Breast epithelium (tissue), 4 donors: ENCODE results near the gene METTL4. TPM values are rescaled to one million over a fixed set of nuclear protein-coding genes. Genes with fewer than 3 reads are reported as not detected.

Source experiments
- DNase-seq, 2 donors: peaks; one replicate each; pipeline ENCODE4 v3.0.0-alpha.2; 2019; ENCODE audit warnings: low spot score in 2 of 2
- H3K27ac ChIP-seq, 2 donors: fragments of 200-600 bp; sonication (generic) in 1 of 2; one replicate each; pipeline ENCODE4 v1.5.1; 2016 to 2019; ENCODE audit warnings: mild to moderate bottlenecking in 1 of 2
- H3K27me3 ChIP-seq, 2 donors: fragments of 200-600 bp; sonication (generic) in 1 of 2; one replicate each; pipeline versions ENCODE4 v1.5.1 to v1.6.0; 2017 to 2019; ENCODE audit warnings: control low read depth in 1 of 2, mild to moderate bottlenecking in 1 of 2
- H3K36me3 ChIP-seq: fragments of 200-600 bp; one replicate; pipeline ENCODE4 v1.5.1; 2019
- H3K4me1 ChIP-seq, 2 donors: fragments of 200-600 bp; sonication (generic); one replicate each; pipeline ENCODE4 v1.5.1; 2016 to 2019; ENCODE audit warnings: control low read depth in 1 of 2
- H3K4me3 ChIP-seq, 3 donors: fragments of 200-600 bp; sonication (generic); 1 replicate in 2 of 3; 2 replicates in 1 of 3; pipeline ENCODE4 v1.5.1; 2016 to 2019; ENCODE audit warnings: mild to moderate bottlenecking in 3 of 3, moderate library complexity in 2 of 3
- H3K9me3 ChIP-seq, 2 donors: fragments of 200-600 bp; sonication (generic) in 1 of 2; one replicate each; pipeline ENCODE4 v1.5.1; 2016 to 2019; ENCODE audit warnings: control low read depth in 1 of 2
- POLR2A ChIP-seq: fragments of 450-650 bp; IDR thresholded peaks from one replicate; pipeline ENCODE4 v1.6.1; 2016; ENCODE audit warnings: antibody characterized with exemption, mild to moderate bottlenecking, moderate library complexity
- POLR2AphosphoS5 ChIP-seq, 3 donors: sonication (generic); formaldehyde crosslinking; IDR thresholded peaks; one replicate each; pipeline ENCODE4 v1.6.1; 2017; ENCODE audit warnings: antibody characterized with exemption in 3 of 3
- intact Hi-C: fragments of 100-400 bp; cut with DNase I; formaldehyde crosslinking; loops from one replicate; pipeline ENCODE4 v1.15.1; 2023; ENCODE audit warnings: low total_unique reads
- total RNA-seq, 3 donors: library from RNA; depleted of rRNA; stranded (reverse); fragments of >200 nt; gene quantifications; one replicate each; pipeline ENCODE4 v1.1.0, GENCODE V29; 2016
- TF ChIP-seq, protein P1 (sequence below), 3 donors: fragments of 450-650 bp; IDR thresholded peaks; one replicate each; pipeline ENCODE4 v1.5.1; 2016 to 2017; ENCODE audit warnings: antibody characterized with exemption in 3 of 3, mild to moderate bottlenecking in 3 of 3, moderate library complexity in 3 of 3

The METTL4 gene
- total RNA-seq, 3 donors from 2014 or later = 4.0 to 11.3 (median 7.2) TPM

DNA sequence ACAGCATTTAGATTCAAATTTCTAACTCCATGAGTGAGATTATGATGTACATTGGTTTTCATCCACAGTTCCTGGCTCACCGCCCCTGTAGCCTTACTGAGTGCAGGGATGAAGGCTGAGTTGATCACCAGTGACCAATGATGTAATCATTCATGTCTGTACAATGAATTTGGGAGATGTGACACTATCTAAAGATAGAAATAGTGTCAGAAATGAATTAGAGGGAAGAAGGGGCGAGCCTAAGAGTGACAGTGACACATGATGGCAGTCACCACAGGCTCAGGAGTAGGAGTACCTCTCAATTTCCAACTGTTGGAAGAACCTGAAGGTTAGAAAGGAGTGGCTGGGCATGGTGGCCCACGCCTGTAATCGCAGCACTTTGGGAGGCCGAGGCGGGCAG lies 3.2 kb downstream of the METTL4 start:
- intact Hi-C loops = no loop called here
- TF ChIP-seq, protein P1, sequence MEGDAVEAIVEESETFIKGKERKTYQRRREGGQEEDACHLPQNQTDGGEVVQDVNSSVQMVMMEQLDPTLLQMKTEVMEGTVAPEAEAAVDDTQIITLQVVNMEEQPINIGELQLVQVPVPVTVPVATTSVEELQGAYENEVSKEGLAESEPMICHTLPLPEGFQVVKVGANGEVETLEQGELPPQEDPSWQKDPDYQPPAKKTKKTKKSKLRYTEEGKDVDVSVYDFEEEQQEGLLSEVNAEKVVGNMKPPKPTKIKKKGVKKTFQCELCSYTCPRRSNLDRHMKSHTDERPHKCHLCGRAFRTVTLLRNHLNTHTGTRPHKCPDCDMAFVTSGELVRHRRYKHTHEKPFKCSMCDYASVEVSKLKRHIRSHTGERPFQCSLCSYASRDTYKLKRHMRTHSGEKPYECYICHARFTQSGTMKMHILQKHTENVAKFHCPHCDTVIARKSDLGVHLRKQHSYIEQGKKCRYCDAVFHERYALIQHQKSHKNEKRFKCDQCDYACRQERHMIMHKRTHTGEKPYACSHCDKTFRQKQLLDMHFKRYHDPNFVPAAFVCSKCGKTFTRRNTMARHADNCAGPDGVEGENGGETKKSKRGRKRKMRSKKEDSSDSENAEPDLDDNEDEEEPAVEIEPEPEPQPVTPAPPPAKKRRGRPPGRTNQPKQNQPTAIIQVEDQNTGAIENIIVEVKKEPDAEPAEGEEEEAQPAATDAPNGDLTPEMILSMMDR (IDR thresholded peaks at IDR 0.05) = no peak
- H3K9me3 ChIP-seq = no peaks in the 10 kb centered on the region
- no peaks in the 10 kb centered on the region for H3K27me3 ChIP-seq
- no peak for DNase-seq
- H3K4me3 ChIP-seq = no peak overlapping the region
- H3K27ac ChIP-seq = no peak overlapping the region
- peaks cover 4% of the 10 kb centered on the region for H3K36me3 ChIP-seq
- H3K4me1 ChIP-seq = peaks cover 0 to 15% of the 10 kb centered on the region in 2 donors

DNA sequence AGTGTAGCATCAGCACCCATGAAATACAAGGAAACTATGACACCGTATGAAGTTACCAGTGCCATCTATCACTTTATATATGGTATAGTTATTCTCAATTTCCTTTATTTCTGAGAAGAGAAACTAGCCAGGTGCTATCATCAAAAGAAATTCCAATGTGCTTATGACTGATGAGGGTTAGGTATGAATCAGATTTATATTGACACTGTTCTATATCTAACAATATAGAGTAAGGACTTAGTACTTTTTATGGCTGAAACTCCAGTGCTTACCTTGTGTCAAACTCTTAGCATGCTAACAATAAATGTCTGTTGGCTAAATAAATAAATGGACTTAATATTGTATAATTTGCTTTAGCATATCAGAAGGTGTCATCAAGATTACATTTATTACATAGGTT lies 6.9 kb downstream of the METTL4 start:
- TF ChIP-seq, protein P1 (IDR thresholded peaks at IDR 0.05) = no peak
- TF ChIP-seq POLR2AphosphoS5 (IDR thresholded peaks at IDR 0.05) (no peak), POLR2A (no peak)
- peaks cover 4% of the 10 kb centered on the region for H3K36me3 ChIP-seq
- H3K4me3 ChIP-seq = no peak overlapping the region
- H3K4me1 ChIP-seq = no peaks in the 10 kb centered on the region
- H3K27ac ChIP-seq = no peak overlapping the region
- H3K9me3 ChIP-seq = no peaks in the 10 kb centered on the region
- H3K27me3 ChIP-seq = no peaks in the 10 kb centered on the region
- intact Hi-C loops = no loop called here
- no peak for DNase-seq

DNA sequence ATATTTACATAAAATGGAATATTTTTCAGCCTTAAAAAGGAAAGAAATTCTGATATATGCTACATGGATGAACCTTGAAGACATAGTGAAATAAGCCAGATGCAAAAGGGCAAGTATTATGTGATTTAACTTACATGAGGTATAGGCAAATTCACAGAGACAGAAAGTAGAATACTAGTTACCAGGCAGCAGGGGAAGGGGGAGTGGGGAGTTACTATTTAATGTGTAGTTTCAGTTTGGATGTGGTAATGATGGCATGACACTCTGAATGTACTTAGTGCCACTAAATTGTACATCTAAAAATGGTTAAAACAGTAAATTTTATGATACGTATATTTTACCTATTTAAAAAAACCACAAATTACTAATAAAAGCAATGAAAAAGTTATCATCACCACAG lies 12.1 kb downstream of the METTL4 start:
- DNase-seq = no peak
- TF ChIP-seq POLR2AphosphoS5 (IDR thresholded peaks at IDR 0.05) (no peak), POLR2A (no peak)
- TF ChIP-seq, protein P1 (IDR thresholded peaks at IDR 0.05) = no peak
- intact Hi-C loops = no loop called here

DNA sequence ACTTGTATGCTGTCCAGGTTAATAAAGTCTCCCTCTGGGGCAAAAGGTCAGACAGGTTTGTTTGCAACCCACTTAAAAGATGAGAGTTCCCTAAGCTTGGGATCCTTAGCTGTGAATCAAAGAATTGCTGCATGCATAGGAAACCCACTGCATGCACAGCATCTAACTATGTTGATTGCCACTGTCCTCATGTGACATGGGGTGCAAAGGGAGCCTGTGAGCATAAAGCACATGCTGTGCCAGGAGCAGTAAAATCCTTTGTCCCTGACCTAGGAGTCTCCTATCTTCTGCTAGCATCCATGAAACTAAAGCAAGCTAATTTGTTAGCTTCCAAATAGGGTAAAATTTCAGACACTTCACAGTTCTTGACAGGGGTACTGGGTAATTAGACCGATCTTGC lies 13.8 kb downstream of the METTL4 start:
- Histone ChIP-seq H3K27me3 (no peaks in the 10 kb centered on the region), H3K4me3 (no peak overlapping the region), H3K9me3 (no peaks in the 10 kb centered on the region), H3K27ac (no peak overlapping the region), H3K4me1 (no peaks in the 10 kb centered on the region), H3K36me3 (no peaks in the 10 kb centered on the region)
- TF ChIP-seq POLR2AphosphoS5 (IDR thresholded peaks at IDR 0.05) (no peak), POLR2A (no peak)
- TF ChIP-seq, protein P1 (IDR thresholded peaks at IDR 0.05) = no peak
- DNase-seq = no peak
- intact Hi-C loops = no loop called here

More for the DNA sequence above, 12.1 kb downstream of the METTL4 start:
- H3K36me3 ChIP-seq = no peaks in the 10 kb centered on the region
- no peak overlapping the region for H3K4me3 ChIP-seq
- no peaks in the 10 kb centered on the region for H3K9me3 ChIP-seq
- H3K27me3 ChIP-seq = no peaks in the 10 kb centered on the region
- no peak overlapping the region for H3K27ac ChIP-seq
- H3K4me1 ChIP-seq = no peaks in the 10 kb centered on the region

DNA sequence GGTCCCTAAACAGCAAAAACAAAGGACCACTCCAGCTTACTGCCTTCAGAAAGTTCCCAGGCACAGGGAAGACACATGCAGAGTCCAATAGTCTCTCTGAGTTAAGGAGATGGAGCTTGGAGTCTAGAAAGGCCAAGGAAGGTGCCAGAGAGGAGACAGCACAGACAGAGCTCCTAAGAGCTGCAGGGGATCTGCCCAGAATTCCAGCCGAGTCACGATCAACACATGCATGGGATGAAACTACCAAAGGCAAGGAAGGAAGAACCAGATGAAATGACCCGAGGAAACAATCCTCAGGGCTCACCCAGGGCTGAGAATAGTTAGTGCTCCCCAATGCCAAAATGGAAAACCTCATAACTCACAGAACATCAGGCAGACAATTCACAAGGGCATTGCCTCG lies 15.4 kb downstream of the METTL4 start:
- H3K27me3 ChIP-seq = no peaks in the 10 kb centered on the region
- no peak overlapping the region for H3K27ac ChIP-seq
- no peaks in the 10 kb centered on the region for H3K36me3 ChIP-seq
- no peaks in the 10 kb centered on the region for H3K4me1 ChIP-seq
- intact Hi-C loops = no loop called here
- no peak overlapping the region for H3K4me3 ChIP-seq
- TF ChIP-seq POLR2AphosphoS5 (IDR thresholded peaks at IDR 0.05) (no peak), POLR2A (no peak)
- TF ChIP-seq, protein P1 (IDR thresholded peaks at IDR 0.05) = no peak
- no peaks in the 10 kb centered on the region for H3K9me3 ChIP-seq
- no peak for DNase-seq
